Occipital lobe (tissue), 2 donors: Measurements from ENCODE around the gene LGSN. TPM values are rescaled to one million over a fixed set of nuclear protein-coding genes. Genes with fewer than 3 reads are reported as not detected.
"Not testable (repeated sequence)": the region's sequence is repeated elsewhere in the genome, so short reads cannot be mapped to it uniquely, and the experiment has no call there.

ENCODE experiments used
- DNase-seq: peaks from one replicate; lab custom pipeline; 2025; lab: John Stamatoyannopoulos, UW
- total RNA-seq: library from RNA; depleted of rRNA; stranded (reverse); fragments of >200 nt; gene quantifications from one replicate; pipeline ENCODE4 v1.2.3, GENCODE V29; 2014

Gene LGSN
- total RNA-seq, 1 donor from 2014 or later = 0.47 TPM

DNA sequence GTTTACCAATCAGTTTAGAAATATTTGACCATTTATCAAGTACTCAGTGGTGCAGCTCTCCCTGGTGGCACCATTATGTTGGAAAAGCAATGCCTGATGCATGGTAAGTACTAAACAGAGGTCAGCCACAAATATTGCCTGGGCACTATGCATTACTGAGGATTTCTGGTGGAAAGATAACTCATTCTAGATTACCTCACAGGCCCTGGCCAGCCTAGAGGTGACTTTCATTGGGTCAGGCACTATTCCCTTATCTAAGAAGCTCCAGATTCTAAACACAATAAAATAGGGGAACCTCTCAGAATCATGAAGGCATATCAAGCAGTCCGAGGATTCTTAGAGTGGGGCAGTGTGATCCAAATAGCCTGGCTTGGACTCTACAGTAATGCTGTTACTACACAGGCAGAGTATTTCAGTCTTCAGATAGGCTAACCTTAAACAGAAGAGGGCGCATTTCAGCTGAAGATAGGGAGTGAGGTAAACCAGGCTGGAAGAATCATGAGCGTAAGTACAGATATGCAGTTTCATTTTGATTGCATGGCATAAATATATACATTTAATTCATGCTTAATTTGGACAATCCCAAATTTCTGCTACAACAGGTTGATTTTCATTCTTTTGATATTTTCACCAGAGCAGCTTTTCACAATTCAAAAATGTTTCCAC lies 12.1 kb downstream of the LGSN start:
- DNase-seq = no peak

DNA sequence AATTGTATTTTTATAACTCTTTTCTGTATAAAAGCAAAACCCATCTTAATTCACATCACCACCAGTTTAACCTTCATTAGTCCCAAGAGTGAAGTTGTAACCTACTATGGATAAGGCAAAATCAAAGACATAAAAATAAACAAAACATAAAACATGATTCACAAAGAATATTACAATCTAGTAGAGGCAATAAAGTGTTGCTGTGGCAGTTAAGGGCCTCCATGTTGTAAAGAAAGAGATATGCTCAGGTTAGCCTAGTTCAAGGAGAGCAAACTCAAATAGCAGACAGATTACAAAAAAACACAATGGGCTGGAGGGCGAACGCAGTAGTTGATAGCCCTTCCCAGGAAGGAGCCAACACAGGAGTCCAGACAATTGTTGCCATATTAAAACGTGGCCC lies 13.4 kb downstream of the LGSN start:
- DNase-seq = no peak

DNA sequence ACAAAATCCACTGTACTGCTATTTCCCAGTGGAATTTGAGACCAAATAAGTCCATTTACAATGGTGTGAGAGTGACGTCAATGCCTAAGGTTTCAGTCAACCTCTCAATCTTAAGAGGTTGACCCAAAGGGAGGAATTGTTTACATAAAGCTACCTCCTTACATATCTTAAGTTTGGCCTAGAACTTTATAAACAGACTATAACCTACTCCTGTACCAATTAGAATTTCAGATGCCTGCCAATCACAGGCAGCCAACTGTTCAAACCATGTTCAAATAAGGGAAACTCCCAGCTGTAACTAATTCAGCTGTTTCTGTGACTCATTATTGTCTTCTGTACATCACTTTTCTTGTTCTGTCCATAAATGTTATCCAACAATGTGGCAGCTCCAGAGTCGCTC lies 14.5 kb downstream of the LGSN start:
- DNase-seq = no peak

DNA sequence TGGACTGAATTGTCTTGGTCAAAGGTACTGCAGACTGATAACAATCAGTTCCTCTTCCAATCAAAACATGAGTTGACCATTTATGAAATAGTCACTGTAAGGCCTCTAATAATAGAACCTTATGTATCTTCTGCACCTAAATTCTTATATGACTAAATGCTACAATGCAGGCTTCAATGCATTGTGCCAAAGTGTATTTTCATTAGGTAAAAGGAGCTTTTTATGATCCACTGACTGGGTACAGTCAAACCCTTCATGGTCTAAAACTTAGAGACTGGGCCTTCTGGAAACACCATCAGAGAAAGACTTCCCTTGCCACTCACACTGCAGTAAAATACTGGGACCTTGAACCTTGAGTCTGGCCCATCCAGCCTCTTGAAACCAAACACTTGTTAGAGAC lies 16.3 kb downstream of the LGSN start:
- DNase-seq = no peak

DNA sequence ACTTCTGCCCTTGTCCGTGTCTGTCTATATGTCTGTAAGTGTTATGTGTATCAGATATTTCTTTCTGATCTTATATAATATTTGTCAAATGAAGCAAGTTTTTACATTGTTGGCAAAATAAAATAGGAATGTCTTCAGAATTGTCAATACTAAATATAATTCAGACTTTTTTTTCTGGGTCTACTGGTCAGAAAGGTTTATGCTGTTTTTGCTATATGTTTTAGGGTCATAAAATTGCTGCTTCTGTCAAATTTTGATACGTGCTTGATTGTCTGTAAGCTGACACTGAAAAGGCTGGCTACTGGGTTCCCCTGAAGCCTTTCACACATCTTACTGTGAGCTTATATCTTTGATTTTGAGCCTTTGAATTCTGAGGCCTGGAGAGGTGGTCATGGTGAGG lies 20.1 kb downstream of the LGSN start:
- no peak for DNase-seq

DNA sequence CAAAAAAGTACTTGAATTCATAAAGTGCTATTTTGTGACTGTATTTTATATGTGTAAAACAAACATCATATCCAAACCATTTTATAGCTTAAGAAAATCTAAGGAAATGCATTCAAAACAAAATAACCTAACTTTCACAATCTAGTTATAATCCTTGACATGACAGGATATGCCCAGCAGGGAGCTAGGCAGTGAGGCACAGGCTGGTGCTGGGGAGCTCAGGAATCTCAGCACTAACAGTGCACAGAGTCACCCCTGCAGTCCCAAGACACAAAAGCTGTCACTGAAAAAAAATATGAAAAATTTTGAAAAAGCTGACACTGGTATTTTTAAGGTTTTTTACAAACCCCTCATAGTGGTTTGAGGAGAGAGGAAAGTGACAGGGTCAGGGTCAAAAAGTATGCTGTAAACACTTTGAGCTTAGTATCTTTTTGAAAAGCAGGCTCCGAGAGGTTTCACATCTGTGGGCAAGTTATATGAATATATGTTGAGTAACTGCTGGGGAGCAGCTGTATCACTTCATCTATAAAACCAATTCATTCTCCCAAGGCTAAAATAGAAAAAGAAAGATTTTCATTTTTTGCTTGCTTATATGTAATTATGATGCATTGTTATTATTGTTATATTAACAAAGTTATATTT lies 24.1 kb downstream of the LGSN start:
- no peak for DNase-seq

DNA sequence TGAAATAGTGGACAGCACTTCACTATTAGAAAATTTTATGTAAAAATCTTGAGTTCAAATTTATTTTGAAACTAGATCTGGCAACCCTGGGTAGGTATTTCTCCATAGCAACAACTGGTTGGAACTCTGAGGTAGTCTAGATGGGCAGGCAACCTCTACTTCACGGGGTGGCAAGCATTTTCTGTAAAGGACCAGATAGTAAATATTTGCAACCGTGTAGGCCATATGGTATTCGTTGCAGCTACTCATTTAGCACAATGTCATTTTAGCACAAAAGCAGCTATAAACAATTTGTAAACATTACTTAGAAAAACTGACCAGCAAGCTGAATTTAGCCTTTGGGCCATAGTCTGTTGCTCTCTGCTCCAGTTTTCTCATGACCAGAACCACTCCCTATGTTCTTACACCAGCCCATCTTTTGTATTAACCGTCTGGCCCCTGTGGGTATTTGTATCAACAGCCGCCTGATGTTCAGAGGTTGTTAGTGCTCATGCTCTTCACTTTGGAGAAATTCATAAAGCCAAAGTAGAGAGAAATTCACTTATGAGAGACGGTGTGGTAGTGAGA lies 29.2 kb downstream of the LGSN start:
- no peak for DNase-seq

DNA sequence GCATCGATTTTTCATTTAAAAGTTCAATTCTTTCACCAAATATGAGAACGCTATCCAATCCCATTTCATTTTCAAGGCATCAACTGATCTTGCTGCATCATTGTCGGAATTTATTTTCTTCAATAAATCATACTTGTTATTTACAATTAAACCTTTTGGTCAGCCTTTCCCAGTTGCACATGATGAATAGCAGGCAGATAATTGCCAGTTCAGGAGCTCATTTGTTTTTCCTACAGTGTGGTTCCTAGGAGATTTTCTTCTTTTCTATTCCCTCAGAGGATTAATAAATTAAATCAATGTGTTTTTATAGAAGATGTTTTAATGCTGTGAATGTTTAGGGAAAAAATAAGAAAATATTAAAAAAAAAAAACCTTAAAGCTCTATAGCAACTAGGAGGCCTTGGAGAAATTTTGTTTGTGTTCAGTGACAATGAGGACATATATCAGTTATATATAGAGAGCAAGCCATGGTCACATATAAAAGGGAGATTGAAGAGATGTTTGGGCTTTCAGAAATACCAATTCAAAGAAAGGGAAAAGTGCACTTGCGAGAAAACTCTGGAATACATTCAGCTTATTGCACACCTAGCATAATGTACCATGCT lies 30.4 kb downstream of the LGSN start:
- DNase-seq = no peak

DNA sequence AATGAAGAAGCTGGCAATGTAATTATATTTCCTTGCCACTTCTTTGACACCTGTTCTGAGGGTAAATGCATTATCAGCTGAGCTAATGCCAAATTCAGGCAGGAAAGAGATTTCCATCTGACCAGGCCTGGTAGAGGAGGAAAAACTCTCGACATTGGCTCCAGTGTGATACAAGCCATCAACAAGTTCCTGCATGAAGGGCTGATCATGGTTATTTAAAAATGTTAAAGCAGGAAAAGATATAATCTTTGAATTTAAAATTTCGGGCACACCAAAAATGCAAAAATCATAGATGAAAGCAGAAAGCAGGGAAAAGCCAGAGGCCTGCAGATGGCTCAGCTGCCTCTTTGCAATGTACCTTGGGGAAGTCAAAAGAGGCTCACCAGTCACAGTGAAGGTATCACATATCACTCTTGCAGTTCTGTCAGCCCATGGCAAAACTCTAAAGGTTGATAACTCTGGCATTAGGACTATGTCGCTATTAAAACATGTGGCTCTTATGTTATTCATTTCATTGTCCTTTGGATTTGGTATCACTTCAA lies 39.1 kb downstream of the LGSN start:
- DNase-seq = no peak

DNA sequence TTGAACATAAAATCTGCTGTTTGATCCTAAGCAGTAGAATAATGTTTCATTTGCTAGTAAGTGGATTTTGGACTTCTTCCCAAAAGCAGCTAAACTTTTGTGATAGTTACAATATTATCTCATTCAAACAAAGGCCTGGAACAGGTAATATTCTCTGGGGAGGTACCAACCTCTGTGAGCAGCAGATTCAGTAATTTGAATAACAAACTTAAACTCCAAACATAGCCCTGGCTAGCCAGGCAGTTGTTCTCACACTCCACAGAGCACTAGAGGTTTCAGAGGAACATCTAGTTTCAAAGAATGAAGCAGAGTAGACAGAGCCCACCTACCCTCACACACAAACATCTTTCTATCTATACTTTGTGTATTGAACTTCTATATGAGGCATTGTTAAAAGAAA lies 40.9 kb downstream of the LGSN start:
- no peak for DNase-seq

DNA sequence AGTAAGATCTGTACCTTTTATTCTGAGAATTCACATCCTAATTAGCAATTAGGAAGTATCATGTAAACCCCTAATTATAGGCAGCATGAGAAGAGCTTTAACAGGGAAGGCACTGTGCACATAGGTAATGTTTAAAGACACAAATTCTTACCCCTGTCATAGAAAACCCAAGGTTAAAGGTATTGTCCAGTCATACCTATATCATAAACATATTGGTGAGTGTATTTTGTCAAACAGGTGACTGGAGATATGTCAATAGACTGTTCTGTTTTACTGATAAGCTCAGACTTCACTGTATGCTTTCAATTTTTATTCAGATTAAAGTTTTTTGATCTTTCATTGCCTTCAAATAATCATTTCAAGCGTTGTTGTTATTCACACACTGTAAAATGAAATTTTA lies 43.8 kb downstream of the LGSN start:
- DNase-seq = no peak

DNA sequence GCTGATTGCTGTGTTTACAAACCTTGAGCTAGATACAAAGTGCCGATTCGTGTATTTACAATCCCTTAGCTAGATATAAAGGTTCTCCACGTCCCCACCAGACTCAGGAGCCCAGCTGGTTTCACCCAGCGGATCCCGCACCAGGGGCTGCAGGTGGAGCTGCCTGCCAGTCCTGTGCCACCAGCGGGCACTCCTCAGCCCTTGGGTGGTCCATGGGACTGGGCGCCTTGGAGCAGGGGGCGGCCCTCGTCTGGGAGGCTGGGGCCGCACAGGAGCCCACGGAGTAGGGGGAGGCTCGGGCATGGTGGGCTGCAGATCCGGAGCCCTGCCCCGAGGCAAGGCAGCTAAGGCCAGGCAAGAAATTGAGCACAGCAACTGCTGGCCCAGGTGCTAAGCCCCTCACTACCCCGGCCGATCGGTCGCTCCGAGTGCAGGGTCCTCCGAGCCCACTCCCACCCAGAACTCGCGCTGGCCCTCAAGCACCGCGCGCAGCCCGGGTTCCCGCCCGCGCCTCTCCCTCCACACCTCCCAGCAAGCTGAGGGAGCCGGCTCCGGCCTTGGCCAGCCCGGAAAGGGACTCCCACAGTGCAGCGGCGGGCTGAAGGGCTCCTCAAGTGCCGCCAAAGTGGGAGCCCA lies 44.9 kb downstream of the LGSN start:
- DNase-seq = not testable (repeated sequence)

DNA sequence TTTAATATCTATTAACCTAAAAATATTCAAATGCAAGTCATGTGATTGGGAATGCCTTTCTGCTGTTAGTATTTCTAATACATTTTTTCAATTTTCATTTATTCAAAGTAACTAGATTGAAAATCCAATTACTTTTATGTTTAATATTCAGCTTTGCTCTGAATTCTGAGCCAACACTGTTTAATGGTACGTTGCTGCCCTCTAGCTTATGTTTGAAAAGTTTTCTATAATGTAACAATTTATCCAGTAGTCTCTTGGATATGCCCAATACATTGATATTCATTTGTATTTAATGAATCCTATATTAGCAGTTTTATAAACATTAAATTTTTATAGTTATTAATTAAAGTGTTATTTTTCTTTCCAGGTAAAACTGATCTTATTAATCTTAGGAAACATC lies 47.4 kb downstream of the LGSN start:
- no peak for DNase-seq

DNA sequence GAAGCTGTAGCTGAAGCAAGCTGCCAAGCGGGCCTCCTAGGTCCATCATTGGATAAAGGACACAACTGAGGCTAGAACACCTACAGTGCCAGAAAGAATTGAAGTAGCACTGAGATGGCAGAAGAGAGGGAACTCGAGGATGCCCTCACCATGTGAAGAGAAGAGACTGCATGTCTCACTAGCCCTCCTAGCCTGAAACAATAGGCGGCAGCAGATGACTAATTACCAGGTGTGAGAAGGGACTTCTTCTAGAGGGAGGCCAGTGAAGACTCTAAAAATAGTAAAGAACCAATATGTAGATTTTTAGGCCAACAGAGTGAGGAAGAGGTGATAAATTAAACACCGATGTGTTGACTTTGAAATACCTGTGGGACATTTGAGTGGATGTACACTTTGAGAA lies 50.3 kb downstream of the LGSN start:
- DNase-seq = no peak

DNA sequence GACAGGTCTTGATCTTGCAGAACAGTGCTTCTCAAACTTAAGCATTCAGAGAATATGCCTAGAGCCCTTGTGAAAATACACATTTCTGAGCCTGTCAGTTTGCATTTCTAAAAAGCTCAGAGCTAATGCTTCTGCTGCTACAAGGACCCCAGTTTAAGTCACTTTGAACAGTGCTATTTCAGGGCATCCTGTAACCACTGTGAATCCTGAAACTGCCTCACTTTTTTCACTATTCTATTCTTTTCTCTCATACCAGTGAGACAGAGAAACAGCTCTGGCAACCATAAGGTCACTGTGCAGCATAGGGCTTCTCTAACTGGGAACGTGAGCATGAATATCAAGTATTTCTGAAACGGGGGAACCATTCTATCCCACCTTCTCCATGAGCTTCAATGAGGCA lies 51.2 kb downstream of the LGSN start:
- no peak for DNase-seq

DNA sequence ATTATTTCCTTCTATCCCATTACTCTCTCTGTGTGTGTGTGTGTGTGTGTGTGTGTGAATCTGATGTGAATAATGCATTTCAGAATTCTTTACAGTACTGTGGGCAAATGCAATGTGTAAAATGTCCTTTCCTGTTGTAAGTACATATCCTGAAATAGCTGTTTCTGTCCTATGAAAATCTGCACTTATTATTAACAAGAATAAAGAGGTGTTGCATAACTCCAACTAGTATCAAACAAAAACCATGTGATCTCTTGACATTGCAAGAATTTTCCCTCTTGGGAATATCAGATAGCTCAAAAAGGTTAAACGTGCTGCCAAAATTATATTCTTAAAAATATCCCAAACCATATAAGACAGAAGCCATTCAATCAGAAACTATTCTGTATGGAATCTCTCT lies 52.0 kb downstream of the LGSN start:
- no peak for DNase-seq

DNA sequence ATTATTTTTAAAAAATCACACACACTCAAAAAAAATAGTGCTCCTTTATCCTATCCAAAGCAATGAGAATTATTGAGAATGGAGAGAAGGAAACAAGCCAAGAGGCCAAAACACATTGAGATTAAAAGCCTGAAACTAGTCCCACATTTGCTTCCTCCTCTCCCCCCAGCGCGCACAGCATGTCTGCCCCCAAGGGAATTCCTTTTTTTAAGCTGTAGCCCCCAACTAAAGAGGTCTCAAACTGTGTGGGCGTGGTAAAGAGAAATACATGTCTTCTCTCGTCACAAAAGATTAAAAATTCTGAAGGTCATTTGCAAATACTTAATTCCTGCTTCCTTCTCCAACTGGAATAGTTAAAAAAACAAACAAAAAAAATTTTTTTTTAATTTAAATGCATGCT lies 52.7 kb downstream of the LGSN start:
- DNase-seq = no peak

DNA sequence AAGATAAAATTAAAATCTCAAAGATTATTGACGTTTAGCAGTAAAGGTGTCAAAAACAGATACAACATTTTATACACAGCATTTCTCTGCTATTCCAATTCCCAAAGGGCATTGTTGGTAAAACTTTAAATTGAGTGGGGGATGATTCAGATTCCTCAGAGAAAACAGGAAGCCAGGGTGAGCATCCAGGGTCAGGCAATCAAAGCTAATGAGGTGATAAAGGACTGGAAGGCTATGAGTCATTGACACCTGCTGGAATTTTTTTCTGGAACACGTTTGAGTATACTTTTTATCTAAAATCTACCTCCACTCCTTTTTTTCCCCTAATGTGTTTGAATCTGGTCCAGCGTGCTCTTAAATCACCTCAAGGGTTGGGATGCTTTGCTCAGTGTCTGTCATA lies 56.3 kb downstream of the LGSN start:
- DNase-seq = no peak

DNA sequence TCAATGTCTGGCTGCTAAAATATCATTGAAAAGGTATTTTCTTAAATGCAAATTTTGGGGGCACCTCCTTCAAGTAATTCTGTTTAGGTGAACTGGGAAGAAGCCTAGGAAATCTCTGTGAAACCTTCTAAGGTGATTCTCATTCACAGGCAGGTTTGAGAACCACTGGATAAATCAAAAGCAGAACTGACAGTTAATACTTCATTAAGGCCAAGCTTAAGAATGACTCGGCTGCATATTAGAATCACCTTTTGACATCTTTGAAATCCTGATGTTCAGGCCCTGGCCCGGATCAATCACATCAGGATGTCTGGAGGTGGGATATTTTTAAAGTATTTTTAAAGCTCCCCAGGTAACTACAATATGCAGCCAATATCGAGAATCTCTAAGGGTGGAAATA lies 58.0 kb downstream of the LGSN start:
- no peak for DNase-seq

DNA sequence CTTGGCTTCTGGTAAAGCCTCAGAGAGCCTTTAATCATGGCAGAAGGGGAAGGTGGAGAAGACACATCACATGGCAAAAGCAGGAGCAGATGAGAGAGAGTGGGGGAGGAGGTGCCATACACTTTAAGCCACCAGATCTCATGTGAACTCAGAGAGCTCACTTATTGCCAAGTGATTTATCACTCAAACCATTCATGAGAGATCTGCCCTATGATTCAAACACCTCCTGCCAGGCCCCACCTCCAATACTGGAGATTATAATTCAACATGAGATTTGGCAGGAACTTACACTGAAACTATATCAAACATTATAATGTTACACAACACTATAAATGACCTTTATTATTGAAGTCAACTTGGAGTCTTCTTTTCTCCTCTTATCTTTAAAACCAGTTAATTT lies 60.6 kb downstream of the LGSN start:
- no peak for DNase-seq

DNA sequence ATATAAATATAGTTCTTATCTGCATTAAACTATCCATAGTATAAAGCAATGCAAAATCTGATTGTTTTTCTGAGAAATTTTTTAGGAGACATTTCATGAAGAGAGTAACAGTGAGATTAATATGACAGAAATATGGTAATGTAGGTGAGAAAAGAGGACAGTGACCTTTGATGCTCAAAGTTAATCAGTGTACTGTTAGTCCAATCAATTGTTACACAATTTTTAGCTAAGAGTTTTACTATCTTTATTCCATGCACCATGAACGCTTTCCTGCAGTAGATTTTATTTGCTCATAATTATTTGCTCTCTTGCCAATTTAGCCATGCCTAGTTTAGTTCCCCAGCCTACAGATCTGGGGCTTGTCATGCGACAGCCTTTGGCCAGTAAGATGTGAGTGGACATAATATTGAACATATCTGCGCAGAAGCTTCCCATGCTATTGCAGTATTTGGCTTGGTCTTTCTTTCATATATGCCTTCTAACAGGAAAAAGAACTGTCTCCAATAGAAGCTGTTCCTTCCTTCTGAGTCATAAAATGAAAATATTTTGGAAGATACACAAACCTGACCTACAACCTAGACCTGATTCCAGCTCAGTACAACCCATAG lies 69.8 kb downstream of the LGSN start:
- DNase-seq = no peak

DNA sequence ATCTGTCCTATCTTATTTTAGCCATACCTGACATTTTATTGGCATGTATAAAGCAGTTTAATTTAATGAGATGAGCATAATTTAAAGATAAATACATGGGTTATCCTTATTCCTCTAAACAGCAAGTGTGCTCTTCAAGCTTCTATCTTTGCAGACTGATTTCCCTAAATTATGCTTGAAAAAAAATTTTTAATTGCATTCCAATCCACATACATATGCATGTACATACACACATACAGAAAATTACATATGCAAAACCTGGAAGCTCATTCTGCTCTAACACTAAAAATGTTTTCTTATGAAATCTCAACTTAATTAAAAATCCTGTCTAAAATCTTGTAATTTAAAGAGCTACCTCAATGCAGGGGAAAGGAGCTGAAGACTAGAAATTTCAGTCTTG lies 73.2 kb downstream of the LGSN start:
- DNase-seq = no peak
